Measurements from ENCODE around the gene KCTD1.
"Not testable (repeated sequence)": the region's sequence is repeated elsewhere in the genome, so short reads cannot be mapped to it uniquely, and the experiment has no call there.

The KCTD1 gene

GRCh38 chr18:26455639-26456038 is 92.7 kb downstream of the KCTD1 start:
- no peak for DNase-seq

DNA sequence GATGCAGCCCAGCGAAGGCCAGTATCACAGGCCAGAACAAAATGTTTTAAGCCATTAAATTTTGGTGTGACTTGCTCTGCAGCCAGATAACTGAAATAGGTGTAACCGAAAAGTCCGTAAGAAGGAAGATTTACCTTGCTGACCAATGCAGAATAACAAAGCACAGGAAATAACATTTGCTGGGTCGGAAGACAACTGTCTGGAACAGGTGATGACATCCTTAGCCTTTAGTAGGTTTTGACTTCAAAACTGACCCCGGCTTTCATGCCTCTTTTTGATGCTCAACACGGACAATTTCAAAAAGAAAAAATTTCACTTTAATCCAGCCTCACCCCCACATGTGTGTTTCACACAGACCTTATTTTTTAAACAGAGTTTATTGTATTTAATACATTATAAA is 93.7 kb downstream of the KCTD1 start:
- DNase-seq, result no peak

GRCh38 chr18:26454192-26454591 is 94.2 kb downstream of the KCTD1 start:
- no peak for DNase-seq

DNA sequence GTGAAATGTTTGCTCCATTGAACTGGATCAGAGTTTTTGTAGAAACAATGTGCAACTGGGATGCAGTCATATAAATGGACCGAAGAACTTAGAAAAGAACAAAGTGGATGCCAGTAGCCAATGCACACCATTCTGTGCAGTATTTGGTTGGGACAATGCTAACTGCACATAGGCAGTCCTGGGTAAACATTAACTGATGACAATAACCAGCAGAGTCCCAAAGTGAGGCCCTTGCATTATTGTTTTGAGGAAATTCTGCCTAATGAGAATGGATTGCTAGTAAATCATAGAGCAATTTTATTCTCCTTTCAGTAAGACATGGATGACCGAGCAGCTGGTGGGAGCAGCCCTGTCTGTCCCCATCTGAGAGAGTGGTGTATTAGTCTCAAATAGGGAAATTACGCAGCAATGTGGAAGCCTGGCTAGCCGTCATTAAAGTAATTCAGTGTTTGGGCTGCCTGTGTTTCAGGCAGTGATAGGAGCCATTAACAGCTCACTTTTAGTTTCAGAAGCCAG is 94.9 kb downstream of the KCTD1 start:
- no peak for DNase-seq

- DNase-seq, result no peak
These were observed 97.2 kb downstream of the KCTD1 start for GRCh38 chr18:26450989-26451682.

DNA sequence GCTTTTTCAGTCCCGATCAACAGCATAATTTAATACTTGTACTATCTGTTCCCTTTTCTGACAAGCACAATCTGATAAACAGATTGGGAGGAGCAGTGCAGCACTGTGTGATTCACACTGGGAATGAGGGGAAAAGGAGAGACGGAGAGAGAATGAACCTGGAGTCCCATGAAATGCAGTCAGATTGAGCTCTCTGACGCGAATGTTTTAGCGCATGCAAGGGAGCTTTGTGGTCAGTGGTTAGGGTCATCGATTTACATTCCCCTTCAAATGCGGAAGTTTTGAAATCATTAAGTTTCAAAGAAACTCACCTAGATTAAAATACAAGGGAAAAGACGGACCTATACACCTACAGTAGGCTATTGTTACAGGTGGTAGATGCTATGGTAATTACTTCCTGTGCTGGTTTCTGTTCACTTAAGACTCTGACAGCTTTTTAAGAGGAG is 99.6 kb downstream of the KCTD1 start:
- no peak for DNase-seq

DNA sequence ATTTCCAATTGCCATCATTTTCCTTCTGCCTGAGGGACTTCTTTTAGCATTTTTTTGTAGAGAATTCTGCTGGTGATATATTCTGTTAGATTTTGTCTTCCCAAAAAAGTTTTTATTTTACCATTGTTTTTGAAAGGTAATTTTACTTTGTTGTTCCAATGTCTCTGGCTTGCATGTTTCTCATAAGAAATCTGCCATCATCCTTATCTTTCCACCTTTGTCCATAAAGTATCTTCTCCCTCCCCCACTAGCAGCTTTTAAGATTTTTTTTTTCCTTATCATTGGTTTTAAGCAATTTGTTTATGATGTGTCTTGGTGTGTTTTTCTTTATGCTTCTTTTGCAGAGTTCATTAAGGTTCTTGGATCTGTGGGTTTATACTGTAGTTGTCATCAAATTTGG is 104.5 kb downstream of the KCTD1 start:
- DNase-seq, result no peak

DNA sequence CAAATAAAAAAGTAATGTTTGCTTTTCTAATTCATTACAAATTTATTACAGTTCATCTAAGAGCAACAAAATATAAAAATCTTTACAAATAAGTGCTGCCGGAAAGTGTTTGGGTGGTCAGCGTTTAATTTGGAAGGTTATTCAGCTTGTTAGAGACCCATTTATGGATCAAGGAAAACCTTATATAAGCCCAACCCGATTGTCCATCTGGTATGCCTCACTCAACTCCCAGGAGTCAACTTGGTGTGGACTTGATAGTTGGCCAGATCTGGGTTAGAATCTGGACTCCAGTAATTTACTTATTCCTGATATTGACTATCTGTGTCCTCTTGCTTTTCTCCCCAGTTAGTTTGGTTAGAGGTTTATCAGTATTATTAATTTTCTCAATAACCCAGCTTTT is 106.2 kb downstream of the KCTD1 start:
- no peak for DNase-seq

GRCh38 chr18:26440644-26441043 is 107.7 kb downstream of the KCTD1 start:
- no peak for DNase-seq

GRCh38 chr18:26439537-26439936 is 108.8 kb downstream of the KCTD1 start:
- DNase-seq, result no peak

DNA sequence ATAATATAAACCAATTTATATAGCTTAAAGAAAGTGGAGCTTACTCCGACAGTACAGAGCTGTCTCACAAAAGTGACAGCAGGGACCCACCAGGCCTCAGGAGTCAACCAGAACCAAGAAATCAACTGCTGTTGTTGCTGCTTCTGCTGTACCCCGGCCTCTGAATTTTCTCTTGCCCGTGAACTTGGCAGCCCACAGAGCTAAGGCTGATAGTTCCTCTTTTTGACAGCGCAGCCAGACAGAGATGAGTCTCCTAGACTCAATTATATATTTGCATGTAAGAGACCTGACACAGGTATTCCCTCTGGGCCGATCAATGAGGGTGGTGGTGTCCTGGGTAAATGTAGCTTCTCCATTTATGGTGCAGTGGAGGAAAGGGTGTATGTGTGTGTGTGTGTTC is 109.4 kb downstream of the KCTD1 start:
- DNase-seq, result no peak

GRCh38 chr18:26437634-26438033 is 110.7 kb downstream of the KCTD1 start:
- DNase-seq, result not testable (repeated sequence)

DNA sequence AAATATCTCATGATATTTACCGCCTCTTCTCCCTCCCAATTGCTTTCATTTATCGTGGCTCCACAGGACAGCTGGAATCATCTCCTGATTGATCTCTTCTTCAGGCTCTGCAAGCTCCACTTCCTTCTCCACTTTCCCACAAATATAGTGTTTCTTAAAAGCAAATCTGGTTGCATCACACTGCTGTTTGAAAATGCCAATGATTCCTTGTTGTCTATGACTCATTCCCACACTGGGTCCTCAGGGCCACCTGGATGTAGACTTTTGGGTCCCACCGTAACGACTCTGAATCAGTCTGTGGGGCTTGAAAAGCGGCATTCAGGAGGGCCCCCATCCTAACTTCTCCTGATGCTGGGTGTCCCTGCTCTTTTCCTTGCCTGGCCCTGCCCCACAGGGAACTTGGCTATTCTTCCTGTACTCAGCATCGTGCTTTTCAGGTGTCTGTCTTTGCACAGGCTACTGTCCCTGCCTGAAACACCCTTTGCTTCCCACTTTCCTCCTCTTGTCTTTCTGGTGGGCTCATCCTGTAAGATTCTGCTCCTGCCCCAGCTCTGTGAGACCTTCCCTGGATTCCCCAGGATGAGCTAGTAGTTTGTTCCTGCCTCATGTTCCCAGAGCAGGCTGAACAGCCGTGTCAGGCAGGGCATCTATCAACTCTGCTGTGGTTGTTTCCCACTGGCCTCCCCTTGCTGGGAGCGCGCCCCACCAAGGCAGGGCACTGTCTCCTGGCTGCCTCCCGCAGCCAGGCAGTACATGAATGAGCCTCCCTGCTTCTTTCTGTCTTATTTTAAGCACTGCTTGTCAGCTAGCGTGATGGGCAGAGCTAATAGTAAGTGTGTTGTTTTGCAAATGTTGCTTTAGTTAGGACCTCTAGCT is 111.9 kb downstream of the KCTD1 start:
- DNase-seq, result no peak

- no peak for DNase-seq
These were observed 112.8 kb downstream of the KCTD1 start for GRCh38 chr18:26435415-26436095.

DNA sequence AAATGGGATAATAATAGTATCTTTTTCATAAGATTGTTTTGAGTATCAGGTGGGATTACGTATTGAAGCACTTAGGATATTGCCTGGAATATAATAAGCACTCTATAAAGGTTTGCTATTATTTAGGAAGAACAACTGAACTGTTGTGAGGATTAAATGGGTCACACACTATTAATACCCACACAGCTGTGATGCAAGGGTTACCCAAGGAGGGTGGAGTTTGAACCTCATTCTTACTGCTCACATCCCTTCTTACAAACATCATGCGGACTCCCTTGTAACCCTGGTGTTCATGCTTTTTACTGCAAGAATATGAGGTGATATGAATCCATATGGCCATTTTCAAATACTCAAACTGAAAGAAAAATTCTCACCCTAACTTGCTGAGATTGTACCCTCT is 113.5 kb downstream of the KCTD1 start:
- no peak for DNase-seq

DNA sequence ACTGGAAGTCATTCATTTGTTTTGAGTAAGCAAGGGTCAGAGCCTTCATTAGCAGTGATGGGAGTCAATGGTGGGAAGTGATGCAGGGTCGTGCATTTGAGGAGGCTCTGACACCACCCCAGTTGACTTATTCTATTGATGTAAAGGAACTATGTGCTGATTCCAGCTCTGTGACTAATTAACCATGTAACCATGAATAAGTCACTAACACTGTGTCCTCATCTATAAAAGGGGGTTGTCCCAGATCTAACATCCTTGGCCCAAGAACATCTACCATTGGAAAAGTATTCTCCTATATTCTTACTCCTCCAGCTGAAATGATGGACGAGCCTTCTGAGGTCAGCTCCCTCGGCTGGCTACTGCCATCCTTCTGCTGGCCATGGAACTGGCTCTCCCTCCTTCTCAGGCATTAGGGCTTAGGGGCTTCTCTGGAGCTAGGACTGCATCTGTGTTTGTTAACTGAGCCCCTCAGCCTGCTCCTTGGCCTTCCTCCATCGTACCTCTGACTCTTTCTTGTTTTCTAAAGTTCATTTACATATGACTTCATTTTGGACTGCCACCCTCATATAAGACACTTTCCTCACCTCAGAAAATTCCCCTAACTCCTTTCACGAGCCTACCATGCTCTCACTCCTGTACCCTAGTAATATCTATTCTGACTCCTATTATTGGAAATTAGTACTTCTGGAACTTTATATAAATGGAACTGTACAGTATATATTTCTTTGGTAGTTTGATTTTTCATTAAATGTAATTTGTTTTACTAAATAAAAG is 115.5 kb downstream of the KCTD1 start:
- DNase-seq, result no peak

DNA sequence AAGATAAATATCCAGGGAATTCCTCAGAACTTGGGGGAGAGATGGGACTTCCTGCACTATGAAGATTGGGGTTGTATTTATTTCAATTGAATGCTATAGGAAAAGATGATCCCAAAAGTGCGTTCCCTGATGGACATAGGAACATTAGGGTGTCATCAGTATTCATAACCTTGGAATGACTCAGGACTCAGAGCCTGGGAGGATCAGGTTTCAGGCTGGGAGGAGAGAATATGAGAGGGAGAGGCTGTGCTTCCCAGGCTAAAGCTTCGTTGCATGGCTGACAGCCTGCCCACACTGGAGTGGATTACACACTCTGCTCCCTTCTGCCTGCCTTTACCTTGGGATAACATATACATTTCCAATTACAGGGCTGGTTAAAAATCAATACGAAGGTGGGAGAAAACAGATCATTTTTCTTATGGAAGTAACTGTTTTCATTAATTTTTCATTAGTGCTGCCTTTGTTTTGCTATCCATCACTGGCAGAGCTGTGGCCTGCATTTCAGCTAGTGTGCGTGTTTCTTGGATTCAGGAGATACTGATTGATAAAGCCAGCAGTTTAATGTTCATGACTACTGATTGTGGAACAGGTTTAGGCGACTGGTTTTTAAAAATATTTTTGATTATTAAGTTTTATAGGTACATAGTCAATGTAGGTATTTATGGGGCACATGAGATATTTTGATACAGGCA is 118.7 kb downstream of the KCTD1 start:
- no peak for DNase-seq

GRCh38 chr18:26425148-26425531 is 123.2 kb downstream of the KCTD1 start:
- no peak for DNase-seq

- no peak for DNase-seq
These were observed 123.8 kb downstream of the KCTD1 start for GRCh38 chr18:26424428-26425147.

DNA sequence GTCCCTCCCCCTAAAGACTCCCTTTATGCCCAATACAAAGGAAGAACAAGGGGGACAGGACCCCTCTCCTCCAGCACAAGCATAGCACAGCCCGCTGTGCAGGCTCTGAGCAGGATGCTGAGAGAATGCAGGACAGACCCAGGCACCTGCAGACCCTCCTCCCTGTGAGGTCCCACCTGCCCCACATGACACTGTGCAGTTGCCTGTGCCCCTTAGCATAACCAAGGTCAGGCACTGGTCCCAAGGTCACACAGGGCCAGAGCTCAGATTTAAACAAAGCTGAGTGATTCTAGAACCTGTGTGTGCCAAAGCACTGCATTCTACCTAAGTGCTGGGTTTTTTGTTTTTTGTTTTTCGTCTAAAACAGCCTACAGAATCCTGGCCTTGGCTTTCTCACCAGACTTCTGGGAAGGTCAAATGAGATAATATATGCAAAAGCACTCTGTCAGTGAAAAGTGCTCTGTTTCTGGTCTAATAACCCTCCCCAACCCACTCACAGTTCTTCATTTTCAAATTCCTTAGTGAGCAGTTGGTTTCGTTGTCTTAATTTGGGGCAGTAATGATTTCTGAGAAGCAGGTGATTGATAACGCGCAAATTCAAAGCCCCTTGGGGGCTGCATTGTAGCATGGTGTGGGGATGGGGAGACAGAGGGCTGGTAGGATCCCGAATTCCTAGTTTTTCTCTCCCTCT is 125.7 kb downstream of the KCTD1 start:
- DNase-seq, result no peak

DNA sequence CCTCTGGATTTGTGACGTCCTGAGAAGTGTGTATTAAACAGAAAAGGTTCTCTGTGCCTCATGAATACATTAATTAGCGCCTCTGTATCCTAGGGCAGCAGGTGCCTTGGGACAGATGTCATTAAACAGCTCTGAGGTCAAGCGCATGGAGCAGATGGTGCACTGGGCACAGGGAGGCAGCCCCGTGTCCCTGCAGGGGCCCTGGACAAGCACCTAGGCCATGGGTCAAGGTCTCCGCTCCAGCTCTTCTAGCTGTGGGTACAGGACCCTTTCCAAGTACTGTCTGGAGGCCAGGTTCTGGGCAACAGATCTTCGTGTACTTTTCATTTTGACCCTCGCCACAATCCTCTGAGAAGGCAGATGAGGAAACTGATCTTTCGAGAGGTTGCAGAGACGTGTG is 126.4 kb downstream of the KCTD1 start:
- DNase-seq, result no peak
